Activated CD8-positive, alpha-beta memory T cell treated with anti-CD3 and anti-CD28 coated beads, Interleukin-2, amount 50 U/mL, for 4 hours (primary cell): ENCODE measurements around the gene GPR45.
A peak's percentile ranks its signal among the peaks of the same experiment; 100 is the strongest.
"Not testable (repeated sequence)": the region's sequence is repeated elsewhere in the genome, so short reads cannot be mapped to it uniquely, and the experiment has no call there.

Experiments used
- DNase-seq: peaks from one replicate; pipeline ENCODE4 v3.0.0-alpha.2; 2020

Gene GPR45

DNA sequence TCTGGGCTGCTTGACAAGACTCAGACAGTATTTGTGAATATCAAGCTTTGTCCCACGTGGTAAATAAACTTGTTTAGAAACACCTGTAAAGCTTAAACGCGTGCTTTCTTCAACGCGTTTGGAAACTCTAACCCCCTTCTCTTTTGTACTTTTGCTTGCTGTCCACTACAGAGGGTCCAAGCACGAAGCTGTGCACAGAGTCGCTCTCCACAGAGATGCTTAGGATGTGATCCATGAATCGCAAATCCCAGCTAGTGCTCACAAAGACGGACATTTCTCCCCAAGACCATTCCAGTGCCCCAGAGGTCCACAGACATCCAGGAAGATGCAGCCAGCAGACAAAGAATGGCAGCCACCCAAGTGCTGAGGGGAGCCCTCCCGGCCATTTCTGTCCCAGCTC is at the start of gene GPR45:
GPR45 (plus strand) TSS at position 301 of the 400 bp plus-strand sequence. CDS start 116 bp downstream, outside the sequence.
- no peak for DNase-seq

GRCh38 chr2:105194022-105194675 is 47.4 kb upstream of the GPR45 start:
- DNase-seq = no peak

DNA sequence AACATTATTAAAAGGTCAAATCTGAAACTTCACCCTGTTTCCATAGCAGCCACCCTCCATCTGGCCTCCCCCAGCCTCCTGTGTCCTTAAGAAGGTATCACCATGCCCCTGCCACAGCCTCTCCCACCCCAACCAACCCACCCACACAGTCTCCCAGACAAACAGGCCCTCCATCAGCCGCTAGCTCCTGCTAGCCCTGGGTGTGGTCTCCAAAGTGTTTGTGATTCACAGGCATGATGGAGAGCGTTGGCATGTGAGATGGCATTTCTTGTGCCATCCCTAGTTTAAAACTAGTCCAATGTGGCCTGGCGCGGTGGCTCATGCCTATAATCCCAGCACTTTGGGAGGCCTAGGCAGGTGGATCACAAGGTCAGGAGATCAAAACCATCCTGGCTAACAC is 44.9 kb upstream of the GPR45 start:
- no peak for DNase-seq

GRCh38 chr2:105215586-105216192 is 25.9 kb upstream of the GPR45 start:
- no peak for DNase-seq

DNA sequence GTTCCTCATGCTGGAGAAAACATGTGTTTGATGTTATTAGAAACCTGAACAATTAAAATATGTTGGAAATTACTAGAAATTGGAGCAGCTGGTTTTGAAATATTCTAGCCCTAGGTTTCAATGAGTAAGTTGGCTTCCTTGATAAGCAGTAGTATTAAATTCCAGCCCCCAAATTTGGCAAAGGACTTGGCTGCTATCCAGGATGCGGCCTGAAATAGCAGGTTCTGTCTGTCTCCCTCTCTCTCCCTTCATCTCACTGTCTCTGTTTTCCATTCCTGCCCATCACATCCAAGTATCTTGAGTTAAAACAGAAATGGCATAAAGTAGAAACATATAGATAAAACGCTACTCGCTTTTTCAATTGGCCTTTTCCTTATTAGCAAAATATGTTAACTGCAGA is 20.9 kb upstream of the GPR45 start:
- no peak for DNase-seq

DNA sequence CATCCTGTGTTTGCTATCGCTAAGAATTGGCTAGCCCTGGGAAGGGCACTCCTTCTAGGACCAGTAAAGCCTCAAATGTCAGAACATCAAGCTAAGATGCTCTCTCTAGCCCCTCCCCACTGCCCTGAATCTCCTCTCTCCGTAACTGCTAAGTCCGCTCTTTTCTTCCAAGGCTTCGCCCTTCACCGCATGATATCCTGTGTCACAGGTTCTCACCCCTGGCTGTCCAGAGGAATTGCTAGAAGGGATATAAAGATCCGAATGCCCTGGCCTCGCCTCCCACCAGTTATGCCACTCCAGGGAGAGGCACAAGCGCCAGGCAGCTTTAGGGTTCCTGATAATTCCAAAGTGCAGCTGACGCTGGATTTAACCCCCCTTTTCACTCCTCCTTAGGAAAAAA is 17.1 kb upstream of the GPR45 start:
- no peak for DNase-seq

DNA sequence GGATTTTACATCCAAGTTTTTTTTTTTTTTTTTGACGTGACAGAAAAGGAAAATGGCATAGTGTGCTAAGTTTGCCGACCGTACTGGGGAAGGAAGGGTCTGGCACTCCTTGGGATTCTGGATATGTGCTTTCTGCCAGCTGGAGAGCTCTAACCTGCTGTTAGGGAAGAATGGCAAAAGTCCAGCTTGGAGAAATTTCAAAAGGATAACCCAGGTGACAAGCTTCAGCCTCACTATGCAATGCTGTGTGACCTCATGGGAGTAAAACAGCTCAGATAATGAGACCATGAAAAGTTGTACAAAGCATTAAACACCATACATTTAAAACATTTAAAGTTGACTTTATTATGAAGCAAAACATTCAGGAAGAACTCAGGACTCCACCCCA is 10.3 kb upstream of the GPR45 start:
- DNase-seq = no peak

GRCh38 chr2:105235388-105236059 is 6.0 kb upstream of the GPR45 start:
- DNase-seq = peak; percentile 60

GRCh38 chr2:105236060-105236424 is 5.5 kb upstream of the GPR45 start:
- no peak for DNase-seq

GRCh38 chr2:105237045-105237765 is 4.3 kb upstream of the GPR45 start:
- peak; percentile 22 for DNase-seq

GRCh38 chr2:105238664-105239240 is 2.8 kb upstream of the GPR45 start:
- DNase-seq = no peak

GRCh38 chr2:105239924-105240323 is 1.6 kb upstream of the GPR45 start:
- DNase-seq = no peak

GRCh38 chr2:105242286-105242993 is 897 bp downstream of the GPR45 start:
- no peak for DNase-seq

DNA sequence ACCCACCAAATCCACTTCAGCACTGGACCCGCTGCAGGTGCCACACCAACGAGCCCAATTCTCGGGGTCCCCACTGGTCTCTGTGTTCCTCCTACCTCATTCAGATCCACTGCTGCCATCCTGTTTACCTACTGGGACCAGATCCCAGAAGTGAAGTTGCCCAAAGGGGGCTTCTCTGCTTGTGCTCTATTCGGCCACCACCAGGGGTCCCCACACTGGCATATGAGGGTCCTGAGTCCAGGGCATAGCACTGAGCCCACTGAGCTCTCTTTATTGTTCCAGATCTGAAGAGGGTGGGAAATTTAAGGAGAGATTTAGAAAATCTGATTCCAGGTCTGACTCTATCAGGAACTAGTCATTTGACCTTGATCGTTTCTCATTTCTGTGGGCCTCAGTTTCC is 2.4 kb downstream of the GPR45 start:
- DNase-seq = no peak

DNA sequence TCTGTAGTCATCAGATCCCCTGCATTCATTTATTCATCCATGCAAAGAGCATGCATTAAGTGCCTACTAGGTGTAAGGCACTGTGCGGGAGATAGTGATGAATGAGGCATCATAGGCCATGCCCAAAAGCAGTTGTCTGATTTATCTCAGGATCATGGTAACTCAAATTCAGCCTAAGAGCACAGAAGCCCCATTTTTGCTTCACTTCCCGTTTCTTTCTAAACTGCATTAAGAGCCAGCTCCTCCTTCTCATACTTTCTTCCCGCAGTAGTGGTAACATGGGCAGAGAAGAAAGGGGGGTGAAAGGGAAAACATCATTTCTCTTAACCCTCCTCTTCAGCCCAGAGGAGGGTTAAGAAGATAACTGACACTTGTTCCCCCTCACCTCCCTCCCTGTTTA is 2.9 kb downstream of the GPR45 start:
- DNase-seq = no peak

DNA sequence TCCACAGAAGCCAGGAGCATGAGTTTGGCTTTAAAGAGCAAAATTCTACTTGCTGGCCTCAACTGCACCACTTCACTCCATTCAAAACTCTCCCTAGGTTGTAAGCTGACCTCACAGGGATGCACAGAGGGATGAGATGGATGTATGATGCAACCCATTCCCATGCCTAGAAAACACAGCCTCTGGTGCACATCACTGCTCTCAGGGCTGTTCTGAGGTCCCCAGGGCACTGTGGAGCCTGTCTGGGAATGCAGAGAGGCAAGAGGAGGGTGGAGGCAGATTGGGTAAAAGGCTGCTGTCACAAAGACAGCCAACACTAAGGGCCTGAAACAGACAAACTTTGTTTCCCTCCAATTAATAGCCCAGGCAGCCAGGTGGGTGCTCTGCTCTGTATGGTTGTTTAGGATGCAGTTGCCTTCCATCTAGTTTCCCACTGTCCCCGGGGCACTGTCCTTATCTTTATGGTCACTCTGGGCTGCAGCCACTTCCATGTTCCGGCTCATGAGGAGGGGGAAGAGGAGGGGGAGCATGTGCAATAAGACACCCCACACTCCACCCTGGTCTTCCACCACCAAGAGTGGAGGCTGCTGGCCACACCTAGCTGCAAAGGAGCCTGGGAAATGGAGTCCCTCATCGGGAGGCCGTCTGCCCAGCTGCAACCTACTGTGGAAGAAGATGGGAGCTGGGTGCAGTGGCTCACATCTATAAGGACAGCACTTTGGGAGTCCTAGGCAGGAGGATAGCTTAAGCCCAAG is 7.0 kb downstream of the GPR45 start:
- DNase-seq = no peak

DNA sequence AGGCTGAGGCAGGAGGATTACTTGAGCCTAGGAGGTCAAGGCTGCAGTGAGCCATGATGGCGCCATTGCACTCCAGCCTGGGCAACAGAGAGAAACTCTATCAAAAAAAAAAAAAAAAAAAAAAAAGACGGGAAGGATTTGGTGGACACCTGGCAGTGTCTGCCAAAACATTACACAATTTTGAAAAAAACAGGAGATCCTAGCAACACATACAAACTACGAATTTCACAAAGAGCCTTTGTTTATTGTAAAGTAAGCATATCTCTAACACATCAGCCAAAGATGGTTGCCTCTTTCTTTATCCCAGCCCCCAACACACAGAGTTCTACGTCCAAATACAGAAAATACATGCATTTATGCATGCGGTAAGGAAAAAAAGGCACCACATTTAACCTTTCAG is 7.6 kb downstream of the GPR45 start:
- no peak for DNase-seq

- DNase-seq = no peak
These were observed 8.3 kb downstream of the GPR45 start for GRCh38 chr2:105249891-105250290.

DNA sequence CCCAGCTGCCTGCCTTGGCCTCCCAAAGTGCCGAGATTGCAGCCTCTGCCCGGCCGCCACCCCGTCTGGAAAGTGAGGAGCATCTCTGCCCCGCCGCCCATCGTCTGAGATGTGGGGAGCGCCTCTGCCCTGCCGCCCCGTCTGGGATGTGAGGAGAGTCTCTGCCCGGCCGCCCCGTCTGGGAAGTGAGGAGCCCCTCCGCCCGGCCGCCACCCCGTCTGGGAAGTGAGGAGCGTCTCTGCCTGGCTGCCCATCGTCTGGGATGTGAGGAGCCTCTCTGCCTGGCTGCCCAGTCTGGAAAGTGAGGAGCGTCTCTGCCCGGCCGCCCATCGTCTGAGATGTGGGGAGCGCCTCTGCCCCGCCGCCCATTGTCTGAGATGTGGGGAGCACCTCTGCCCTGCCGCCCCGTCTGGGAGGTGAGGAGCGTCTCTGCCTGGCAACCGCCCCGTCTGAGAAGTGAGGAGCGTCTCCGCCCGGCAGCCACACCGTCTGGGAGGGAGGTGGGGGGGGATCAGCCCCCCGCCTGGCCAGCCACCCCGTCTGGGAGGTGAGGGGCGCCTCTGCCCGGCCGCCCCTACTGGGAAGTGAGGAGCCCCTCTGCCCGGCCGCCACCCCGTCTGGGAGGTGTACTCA is 9.6 kb downstream of the GPR45 start:
- DNase-seq = not testable (repeated sequence)

- DNase-seq = no peak
These were observed 10.7 kb downstream of the GPR45 start for GRCh38 chr2:105252271-105252670.

DNA sequence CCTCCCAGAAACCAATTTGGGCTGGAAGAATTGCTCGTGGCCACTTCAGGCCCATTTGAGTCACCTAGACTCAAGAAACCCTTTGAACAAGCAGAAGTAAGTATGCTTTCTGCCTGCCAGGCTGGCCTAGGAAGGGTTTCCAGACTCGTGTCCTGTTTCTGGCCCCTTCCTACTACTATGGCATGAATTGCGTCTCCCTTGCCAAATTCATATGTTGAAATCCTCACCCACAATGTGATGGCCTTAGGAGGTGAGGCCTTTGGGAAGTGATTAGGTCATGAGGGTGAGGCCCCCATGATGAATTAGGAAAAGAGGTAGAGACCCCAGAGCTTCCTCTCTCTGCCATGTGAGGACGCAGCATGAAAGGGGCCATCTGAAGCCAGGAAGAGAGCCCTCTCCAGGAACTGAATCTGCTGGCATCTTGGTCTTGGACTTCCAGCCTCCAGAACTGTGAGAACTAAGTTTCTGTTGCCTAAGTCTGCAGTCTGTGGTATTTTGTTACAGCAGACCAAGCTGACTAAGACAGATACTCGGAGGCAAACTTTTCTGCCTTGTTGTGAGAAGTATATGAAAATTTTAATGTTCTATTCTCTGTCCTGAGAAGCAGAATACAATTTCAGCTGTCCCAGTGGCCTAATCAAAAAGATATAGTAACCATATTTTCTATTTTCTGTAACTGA is 13.1 kb downstream of the GPR45 start:
- DNase-seq = no peak
